GM21717 (cell line): ENCODE results near the gene CLIP1.
A peak's percentile ranks its signal among the peaks of the same experiment; 100 is the strongest.
"Not testable (repeated sequence)": the region's sequence is repeated elsewhere in the genome, so short reads cannot be mapped to it uniquely, and the experiment has no call there.

ENCODE experiments used
- ATAC-seq: cut with Tn5 transposase; IDR thresholded peaks from one replicate; pipeline ENCODE4 v1.9.1; 2021; ENCODE audit warnings: mild to moderate bottlenecking, moderate library complexity; ENCODE audit not compliant: unreplicated experiment

CLIP1 gene

DNA sequence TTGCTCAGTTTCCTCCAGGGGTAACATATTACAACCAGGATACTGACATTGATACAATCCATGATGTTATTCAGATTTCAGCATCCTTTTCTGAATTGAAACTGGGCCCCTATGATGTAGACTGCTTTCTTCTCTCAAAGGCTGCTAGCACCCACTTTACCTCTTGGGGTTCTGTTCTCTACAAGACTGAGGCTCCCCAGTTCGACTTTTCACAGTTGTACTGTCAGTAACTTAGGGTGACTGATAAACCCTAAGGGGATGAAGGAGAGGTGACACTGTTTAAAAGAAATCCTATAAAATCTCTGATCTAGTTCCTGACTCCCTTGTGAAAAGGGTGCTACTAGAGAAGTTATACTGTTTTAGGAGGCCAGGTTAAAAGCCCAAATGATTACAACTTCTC lies 157.0 kb downstream of the CLIP1 start:
- peak; percentile 7 for ATAC-seq

DNA sequence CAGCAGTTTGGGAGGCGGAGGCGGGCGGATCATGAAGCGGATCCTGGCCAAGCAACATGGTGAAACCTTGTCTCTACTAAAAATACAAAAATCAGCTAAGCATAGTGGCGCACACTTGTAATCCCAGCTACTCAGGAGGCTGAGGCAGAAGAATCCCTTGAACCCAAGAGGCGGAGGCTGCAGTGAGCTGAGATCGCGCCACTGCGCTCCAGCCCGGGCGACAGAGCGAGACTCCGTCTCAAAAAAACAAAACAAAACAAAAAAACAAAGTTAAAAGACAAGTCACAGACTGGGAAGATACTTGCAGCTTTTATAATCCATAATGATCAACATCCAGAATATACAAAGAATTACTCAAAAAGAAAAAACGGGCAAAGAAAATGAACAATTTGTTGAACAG lies 161.7 kb downstream of the CLIP1 start:
- ATAC-seq, result not testable (repeated sequence)

DNA sequence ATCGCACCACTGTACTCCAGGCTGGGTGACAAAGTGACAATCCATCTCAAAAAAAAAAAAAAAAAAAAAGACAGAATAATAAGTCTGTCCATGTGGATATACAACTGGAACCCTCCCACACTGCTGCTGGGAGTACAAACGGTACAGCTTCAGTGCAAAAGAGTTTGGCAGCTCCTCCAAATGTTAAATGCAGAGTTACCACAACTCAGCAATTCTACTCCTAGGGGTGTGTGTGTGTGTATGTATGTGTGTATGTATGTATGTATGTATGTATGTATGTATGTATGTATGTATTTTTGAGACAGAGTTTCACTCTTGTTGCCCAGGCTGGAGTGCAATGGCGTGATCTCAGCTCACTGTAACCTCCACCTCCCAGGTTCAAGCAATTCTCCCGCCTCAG lies 163.5 kb downstream of the CLIP1 start:
- not testable (repeated sequence) for ATAC-seq

DNA sequence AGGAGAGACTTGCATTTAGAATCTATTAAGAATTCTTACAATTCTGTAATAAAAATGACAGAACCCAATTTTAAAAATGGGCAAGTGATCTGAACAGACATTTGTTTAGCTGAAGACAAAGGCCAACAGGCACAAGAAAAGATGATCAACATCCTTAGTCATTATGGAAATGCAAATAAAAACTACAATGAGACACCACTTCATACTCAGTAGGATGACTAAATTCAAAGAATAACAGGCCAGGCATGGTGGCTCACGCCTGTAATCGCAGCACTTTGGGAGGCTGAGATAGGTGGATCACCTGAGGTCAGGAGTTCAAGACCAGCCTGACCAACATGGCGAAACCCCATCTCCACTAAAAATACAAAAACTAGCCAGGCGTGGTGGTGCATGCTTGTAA lies 164.0 kb downstream of the CLIP1 start:
- ATAC-seq, result not testable (repeated sequence)

DNA sequence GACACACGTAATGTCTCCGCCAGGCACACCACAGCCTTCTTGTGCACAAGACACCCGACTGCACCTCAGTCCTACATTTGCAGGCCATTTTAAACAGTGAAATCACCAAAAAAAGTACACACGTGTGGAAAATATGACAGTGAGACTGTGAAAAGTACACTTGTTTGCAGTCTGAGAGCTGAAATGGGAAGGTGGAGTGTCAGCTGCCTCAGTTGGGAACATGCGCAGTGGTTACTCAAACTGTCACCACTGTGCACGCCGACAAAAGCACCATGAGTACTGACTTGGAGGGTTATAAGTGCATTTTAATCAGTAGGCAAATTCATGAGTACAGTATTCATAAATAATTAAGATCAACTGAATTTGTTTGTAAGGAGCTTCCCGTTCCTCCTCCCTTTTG lies 171.9 kb downstream of the CLIP1 start:
- no peak for ATAC-seq

DNA sequence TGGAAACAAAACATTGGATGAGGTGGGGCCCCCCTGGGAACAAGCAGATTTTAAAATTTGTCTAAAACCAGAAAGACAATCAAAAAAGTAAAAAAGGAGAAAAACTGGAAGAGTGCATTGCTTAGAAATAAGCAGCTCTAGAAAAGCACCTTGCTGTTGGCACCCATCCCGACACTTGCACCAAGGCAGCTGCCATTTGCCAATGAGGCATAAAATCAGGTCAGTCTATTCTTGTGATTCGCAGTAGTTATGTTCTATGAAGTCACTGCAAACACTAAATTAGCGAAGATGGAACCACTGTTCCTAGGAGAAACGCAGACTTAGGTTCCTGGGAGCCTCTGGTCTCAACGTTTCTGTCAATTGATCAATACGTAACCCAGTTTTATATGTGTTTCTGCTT lies 172.4 kb downstream of the CLIP1 start:
- no peak for ATAC-seq

DNA sequence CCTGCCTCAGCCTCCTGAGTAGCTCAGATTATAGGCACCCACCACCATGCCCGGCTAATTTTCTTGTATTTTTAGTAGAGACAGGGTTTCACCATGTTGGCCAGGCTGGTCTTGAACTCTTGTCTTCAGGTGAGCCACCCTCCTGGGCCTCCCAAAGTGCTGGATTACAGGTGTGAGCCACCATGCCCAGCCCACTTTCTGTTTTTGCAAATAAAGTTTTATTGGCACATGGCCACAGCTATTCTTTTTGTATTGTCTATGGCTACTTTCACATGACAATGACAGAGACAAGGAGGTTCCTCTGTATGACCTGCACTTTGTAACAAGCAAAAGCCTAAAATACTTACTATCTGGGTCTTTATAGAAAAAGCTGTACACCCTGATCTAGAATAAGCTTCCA lies 176.9 kb downstream of the CLIP1 start:
- ATAC-seq, result no peak

DNA sequence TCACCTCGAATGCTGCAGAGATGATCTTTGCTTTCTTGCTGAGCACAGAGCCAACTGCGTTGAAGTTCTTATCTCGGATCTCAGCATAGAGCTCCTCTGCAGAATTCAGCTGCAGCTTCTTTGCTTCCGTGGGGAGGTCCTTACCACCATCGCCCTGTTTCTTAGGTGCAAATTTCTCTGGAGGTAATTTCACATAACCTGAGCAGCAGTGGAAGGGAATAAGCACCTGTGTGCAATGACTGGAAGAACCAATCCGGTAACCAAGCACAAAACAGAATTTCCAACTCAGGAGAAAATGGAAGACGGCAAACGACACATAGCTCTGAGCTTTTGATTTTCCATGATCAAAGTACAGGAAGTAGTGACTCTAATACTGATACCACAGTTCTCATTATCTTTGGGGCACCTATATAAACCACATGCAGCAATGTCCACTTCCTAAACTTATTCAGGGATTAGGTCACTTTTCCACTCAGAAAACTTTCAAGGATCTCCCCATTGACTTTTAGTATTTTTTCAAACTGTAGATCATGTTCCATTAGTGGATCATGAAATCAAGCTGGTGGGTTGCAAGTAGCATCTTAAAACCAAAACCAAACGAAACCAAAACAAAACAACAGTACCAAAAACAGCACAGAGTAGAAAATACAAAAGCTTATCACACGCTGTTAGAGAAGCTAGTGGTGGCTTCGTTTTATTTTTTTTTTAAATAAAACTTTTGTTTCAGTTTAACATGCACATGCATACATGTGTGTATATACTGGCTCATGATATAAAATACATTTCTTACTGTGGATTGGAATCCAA lies 177.7 kb downstream of the CLIP1 start:
- no peak for ATAC-seq

DNA sequence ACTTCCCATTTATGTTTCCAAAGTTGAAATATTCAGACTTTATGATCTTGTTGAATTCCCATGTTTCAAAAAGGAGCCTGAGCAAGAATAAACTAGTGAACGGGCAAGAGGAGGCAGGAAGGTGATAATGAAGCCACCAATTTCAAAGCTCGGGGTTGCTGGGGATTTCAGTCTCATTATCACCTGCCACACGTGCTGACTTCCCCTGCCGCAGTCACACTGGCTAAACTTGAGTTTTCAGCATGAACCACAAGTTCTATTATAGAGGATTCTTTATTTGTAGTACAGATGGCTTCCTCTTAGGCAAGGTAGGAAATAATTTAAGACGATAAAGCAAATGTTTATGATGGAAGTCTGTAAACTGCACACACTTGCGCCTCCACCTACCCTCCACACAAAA lies 178.5 kb downstream of the CLIP1 start:
- no peak for ATAC-seq

DNA sequence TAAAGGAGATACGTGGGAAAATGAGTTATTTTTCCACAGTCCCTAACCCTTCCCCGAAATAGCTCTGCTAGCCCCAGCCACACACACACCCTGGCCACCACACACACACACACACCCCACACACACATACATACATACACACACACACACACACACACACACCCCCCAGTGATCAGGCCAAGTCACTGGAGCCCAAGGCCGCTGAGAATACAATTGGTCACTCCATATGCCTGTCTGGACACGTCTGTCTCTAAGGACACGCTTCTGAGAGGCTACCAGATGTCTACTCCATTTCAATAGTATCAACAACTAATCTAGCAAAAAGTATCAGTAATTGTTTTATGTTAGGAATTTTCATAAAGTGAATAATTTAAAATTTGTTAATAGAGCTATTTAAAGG lies 183.6 kb downstream of the CLIP1 start:
- no peak for ATAC-seq

DNA sequence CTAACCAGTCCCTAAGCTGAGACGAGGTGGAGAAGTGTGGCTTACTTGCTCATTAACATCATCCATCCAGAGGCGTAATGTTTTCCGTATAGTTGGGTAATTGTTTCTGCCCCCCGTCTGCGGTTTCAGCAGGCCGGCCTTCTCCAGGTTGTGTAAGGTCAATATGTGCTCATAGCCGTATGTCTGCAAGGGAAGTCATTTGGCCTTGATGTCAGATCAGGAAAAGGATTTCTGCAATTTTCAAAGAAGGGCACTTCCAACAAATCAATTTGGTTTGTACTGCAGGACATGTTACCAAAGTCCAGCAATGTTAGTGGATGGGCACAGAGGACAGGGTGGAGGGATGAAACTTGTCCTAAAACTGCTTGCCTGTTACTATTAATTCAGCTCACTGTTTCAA lies 186.7 kb downstream of the CLIP1 start:
- ATAC-seq, result no peak

DNA sequence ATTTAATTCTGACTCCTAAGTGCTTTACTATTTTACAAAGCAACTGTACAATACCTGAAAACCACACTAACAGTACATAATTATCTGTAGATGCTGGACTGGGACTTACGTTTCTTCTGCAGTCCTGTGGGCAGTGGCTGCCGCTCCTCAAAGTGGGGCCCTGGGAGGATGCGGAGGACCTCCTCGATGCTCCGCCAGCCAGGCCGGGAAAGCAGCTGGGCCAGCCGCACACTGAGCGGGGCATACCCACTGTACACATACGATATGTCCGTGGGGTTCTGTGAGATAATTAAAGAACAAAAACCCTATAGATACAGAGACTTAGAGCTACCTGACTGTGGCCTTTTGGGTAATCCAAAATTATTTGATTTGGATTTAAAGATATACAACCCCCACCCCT lies 189.8 kb downstream of the CLIP1 start:
- no peak for ATAC-seq

DNA sequence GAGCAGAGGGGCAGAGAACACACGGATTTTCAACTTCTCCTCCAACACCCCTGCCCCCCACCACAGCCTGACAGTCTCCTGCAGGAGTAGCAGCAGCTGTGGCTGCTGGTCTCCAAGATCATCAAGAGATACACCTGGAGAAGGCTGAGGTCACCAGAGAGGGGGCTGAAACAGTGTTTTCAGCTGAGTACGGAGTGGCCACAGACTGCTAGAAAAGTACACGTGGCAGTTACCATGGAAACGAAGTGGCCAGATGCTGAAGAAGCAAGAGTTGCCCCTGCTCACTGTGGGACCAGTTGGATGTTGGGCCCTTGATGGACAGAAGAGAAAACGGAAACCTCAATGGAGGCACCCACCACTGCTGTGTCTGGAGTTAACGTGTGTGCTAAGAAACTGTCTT lies 191.7 kb downstream of the CLIP1 start:
- no peak for ATAC-seq

DNA sequence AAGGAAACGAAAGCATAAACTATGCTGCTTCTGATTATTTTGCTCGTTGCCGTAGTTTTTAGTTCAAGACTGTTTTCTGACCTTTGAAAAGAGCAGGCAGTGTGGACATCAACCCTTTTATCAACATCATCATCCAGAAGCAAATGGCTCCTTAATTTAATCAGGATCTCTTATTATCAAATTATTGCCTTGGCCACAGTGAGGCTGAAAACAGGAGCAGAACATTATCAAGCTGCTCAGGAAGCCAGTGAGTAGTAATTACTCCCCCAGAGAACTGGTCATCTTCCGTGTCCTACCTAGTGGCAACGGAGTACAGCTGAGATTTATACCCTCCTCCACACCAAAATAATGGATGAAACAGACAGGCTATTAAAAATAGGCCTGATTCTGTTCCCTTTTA lies 194.4 kb downstream of the CLIP1 start:
- no peak for ATAC-seq

DNA sequence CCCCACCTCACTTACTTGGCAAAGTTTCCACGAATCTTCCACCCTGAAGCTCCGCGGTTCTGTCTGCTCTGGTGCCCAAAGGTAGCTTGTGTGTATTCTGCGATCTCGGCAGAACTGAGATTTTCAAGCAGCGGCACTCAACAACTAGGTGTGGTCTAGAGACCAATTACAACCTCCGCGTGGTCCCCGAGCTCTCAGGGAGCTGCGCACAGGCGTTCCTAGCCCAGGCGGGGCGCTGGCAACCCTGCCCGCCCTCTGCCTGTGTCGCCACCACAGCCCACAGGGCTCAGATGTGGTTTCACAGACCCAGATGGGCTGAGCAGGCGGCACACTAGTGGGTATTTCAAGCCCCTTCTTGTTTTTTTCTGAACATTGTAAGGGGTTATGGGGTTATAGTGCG lies 195.1 kb downstream of the CLIP1 start:
- no peak for ATAC-seq

DNA sequence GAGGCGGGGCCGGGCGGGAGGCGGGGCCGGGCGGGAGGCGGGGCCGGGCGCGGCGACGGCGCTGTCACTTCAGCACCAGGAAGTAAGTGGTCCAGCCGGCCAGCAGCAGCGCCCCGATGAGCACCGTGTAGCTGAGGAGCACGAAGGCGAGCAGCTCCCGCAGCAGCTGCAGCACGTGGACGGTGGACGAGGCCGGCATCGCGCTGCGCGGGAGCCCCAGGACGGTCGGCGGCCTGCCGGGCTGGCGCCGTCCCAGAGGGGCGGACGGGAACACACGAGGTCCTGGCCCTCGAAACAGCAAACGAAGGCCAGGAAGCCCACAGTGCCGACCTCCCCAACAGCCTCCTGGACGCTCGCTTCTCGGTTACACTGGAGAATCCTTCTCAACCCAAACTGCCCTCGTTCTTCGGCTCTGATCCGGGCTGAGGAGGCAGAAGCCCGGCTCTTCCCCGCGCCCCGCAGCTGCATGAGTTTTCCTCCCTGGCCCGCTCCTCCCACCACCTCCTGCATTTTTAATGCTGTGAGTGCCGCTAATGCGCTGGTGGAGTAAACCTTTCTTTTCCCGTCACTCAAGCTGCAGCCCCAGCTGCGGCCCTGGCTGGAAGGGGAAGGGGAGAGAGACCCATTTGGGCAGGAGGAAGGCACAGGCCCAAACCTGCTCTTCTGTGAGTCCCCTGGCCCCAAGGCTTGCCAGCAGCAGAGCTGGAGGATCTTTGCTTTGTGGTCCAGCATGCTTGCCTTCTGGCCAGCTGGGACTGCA lies 195.9 kb downstream of the CLIP1 start:
- no peak for ATAC-seq

DNA sequence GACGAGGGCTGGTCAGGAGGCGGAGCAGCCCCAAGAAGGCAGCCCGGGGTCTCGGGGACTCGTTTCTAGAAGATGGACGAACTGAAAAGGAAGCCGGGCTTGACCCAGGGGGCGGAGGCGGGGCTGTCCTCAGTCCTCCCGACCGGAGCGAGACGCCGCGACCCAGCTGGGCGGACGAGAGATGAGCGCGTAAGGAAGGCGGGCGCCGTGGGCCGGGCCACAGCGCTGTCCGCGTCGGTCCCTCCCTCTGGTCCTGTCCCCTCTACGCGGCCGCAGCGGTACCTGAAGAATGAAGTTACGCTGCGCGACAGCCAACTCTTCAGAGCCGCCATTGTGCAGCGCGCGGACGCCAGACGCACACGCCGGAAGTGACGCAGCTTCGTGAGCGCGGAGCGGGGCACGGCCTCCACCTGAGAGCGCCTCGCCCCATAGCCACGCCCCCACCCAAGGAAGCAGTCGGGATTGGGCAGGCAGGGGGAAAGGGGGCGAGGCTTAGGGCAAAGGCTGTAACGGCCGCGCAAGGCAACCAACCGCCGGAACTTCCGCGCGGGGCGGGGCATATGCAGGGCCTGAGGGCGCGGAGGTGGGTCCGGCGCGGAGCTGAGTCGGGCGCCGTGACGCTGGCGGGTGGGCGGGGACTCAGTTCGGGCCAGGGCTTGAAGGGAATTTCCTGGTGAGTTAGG lies 196.6 kb downstream of the CLIP1 start, which contains the start of gene DIABLO:
DIABLO (minus strand) TSS at position 370 of the 683 bp plus-strand sequence; CDS start at position 332, 38 bp downstream.
- peak; percentile 88 for ATAC-seq
